22Rv1 (cell line): ENCODE data around the gene KCNQ2.

Source experiments
- ZFX ChIP-seq: fragments of 450-650 bp; IDR thresholded peaks from 2 replicates; pipeline ENCODE4 v1.6.1; 2017; ENCODE audit warnings: antibody characterized with exemption, borderline replicate concordance
- TF ChIP-seq, protein P1 (sequence below): fragments of 450-650 bp; IDR thresholded peaks from 2 replicates; pipeline ENCODE4 v1.5.1; 2017; ENCODE audit warnings: mild to moderate bottlenecking

DNA sequence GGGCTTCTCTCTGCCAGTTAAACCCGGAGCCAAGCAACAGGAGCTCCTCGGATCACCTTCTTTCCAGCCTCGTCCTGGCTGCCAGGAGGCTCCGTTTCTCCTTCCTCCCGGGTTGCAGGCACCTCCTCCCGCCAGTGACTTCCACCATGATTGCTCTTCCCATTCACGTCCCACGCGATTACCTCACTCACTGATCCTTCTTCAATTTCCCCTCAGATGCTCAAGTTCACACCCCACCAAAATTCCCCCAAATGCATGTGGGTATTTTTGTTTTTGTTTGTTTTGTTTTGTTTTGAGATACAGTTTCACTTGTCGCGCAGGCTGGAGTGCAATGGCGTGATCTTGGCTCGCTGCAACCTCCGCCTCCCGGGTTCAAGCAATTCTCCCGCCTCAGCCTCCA is 25.1 kb downstream of the KCNQ2 start:
- TF ChIP-seq, protein P1, sequence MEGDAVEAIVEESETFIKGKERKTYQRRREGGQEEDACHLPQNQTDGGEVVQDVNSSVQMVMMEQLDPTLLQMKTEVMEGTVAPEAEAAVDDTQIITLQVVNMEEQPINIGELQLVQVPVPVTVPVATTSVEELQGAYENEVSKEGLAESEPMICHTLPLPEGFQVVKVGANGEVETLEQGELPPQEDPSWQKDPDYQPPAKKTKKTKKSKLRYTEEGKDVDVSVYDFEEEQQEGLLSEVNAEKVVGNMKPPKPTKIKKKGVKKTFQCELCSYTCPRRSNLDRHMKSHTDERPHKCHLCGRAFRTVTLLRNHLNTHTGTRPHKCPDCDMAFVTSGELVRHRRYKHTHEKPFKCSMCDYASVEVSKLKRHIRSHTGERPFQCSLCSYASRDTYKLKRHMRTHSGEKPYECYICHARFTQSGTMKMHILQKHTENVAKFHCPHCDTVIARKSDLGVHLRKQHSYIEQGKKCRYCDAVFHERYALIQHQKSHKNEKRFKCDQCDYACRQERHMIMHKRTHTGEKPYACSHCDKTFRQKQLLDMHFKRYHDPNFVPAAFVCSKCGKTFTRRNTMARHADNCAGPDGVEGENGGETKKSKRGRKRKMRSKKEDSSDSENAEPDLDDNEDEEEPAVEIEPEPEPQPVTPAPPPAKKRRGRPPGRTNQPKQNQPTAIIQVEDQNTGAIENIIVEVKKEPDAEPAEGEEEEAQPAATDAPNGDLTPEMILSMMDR, result no peak
- TF ChIP-seq ZFX, result no peak
